OCI-LY7 (cell line): ENCODE results near the gene BCAN. TPM values are rescaled to one million over a fixed set of nuclear protein-coding genes. Genes with fewer than 3 reads are reported as not detected.

ENCODE experiments used
- BruUV-seq: library from RNA; stranded (reverse); fragments of 400-500 nt; replicated peaks from 2 replicates; lab custom pipeline; 2021; lab: Mats Ljungman, UMichigan
- CTCF ChIA-PET: fragments of 300-600 bp; sonication (Branson Sonifier 250); formaldehyde crosslinking; loops from one replicate; lab custom pipeline; 2022; ENCODE audit warnings: antibody characterized with exemption; ENCODE audit not compliant: unreplicated experiment; lab: Charles Lee
- POLR2A ChIA-PET: fragments of 300-600 bp; sonication (Branson Sonifier 250); formaldehyde crosslinking; loops from one replicate; lab custom pipeline; 2022; ENCODE audit warnings: antibody characterized with exemption; lab: Charles Lee
- DNase-seq: peaks from one replicate; pipeline ENCODE4 v3.0.0-alpha.2; 2015; ENCODE audit warnings: low spot score
- H2AFZ ChIP-seq: fragments of 200-600 bp; sonication (generic), shearing (Covaris generic); 2 replicates; pipeline ENCODE4 v1.6.1; 2014; ENCODE audit warnings: mild to moderate bottlenecking, antibody characterized with exemption, low read length, moderate library complexity
- H3K27ac ChIP-seq: fragments of 200-600 bp; sonication (generic); 2 replicates; pipeline ENCODE4 v1.5.1; 2014; ENCODE audit warnings: mixed run types, low read depth, mild to moderate bottlenecking, moderate library complexity, low read length, inconsistent platforms; ENCODE audit not compliant: poor library complexity, severe bottlenecking
- H3K36me3 ChIP-seq: fragments of 200-600 bp; sonication (generic); 2 replicates; pipeline ENCODE4 v1.6.1; 2014; ENCODE audit warnings: mild to moderate bottlenecking, antibody characterized with exemption, low read length, moderate library complexity, mixed read lengths; ENCODE audit not compliant: insufficient read depth
- H3K4me1 ChIP-seq: fragments of 200-600 bp; sonication (generic); 2 replicates; pipeline ENCODE4 v1.5.1; 2014; ENCODE audit warnings: mild to moderate bottlenecking, low read length; ENCODE audit not compliant: insufficient read depth, poor library complexity, severe bottlenecking
- H3K4me2 ChIP-seq: fragments of 200-600 bp; sonication (generic); 2 replicates; pipeline ENCODE4 v1.6.1; 2014; ENCODE audit warnings: mild to moderate bottlenecking, low read length
- H3K4me3 ChIP-seq: fragments of 200-600 bp; sonication (generic); 2 replicates; pipeline ENCODE4 v1.5.1; 2014; ENCODE audit warnings: mild to moderate bottlenecking, low read depth, low read length; ENCODE audit not compliant: poor library complexity, severe bottlenecking
- H3K79me2 ChIP-seq: fragments of 200-600 bp; sonication (generic); 2 replicates; pipeline ENCODE4 v1.6.1; 2016; ENCODE audit warnings: low read depth, mild to moderate bottlenecking, low read length, moderate library complexity, mixed read lengths; ENCODE audit not compliant: insufficient read depth
- H3K9me2 ChIP-seq: fragments of 200-600 bp; sonication (generic); 2 replicates; pipeline ENCODE4 v1.6.1; 2016; ENCODE audit warnings: mild to moderate bottlenecking, low read length, mixed read lengths; ENCODE audit not compliant: insufficient read depth
- H3K9me3 ChIP-seq: fragments of 200-600 bp; sonication (generic); 2 replicates; pipeline ENCODE4 v1.6.1; 2014; ENCODE audit warnings: mild to moderate bottlenecking, mixed run types, low read length, mixed read lengths
- H4K20me1 ChIP-seq: fragments of 200-600 bp; sonication (generic); 2 replicates; pipeline ENCODE4 v1.6.1; 2014; ENCODE audit warnings: mild to moderate bottlenecking, antibody characterized with exemption, low read length, moderate library complexity, mixed read lengths; ENCODE audit not compliant: insufficient read depth
- EZH2phosphoT487 ChIP-seq: fragments of 200-600 bp; sonication (generic); IDR thresholded peaks from 2 replicates; pipeline ENCODE4 v1.6.1; 2018; ENCODE audit warnings: low read depth, borderline replicate concordance, mild to moderate bottlenecking, mixed run types, antibody characterized with exemption, low read length, moderate library complexity, mixed read lengths
- intact Hi-C: fragments of 100-400 bp; cut with micrococcal nuclease; formaldehyde crosslinking; loops from one replicate; pipeline ENCODE4 v1.10.0; 2022; ENCODE audit not compliant: unreplicated experiment
- total RNA-seq, 2 experiments: library from RNA; depleted of rRNA in 1 of 2; stranded (reverse); fragments of >200 nt in 1 of 2; shearing (Covaris generic) in 1 of 2; gene quantifications; 2 replicates each; pipeline ENCODE4 v1.2.3, GENCODE V29; 2014 to 2022
- TF ChIP-seq, protein P1 (sequence below): fragments of 200-600 bp; sonication (generic); conservative IDR thresholded peaks from 2 replicates; pipeline ENCODE4 v1.5.1; 2014; ENCODE audit warnings: mild to moderate bottlenecking, antibody characterized with exemption, low read length, moderate library complexity, mixed read lengths

The BCAN gene
- total RNA-seq, 2 experiments from 2014 or later: not detected

DNA sequence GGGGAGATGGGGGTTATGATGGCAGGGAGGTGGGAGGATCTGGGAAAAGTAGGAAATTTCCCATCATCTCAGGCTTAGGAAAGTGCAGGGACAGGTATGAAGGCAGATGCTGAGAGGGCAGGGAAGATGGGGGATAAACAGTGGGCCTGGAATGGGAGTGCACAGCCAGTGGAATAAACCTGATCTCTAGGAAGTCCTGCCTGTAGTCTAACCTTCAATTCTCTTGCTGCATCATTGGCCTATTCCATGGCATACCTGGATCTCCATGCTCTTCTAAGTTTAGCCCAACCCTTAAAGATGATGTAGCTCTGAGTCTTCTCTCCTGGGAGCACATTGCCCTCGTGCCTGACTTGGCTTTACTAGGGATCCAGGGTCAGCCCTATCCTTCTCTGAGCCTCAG lies 2.7 kb downstream of the BCAN start:
- Histone ChIP-seq H3K27ac (no peak overlapping the region), H3K9me2 (no peaks in the 10 kb centered on the region), H3K9me3 (no peaks in the 10 kb centered on the region), H4K20me1 (no peaks in the 10 kb centered on the region), H3K4me3 (no peak overlapping the region), H3K4me1 (no peaks in the 10 kb centered on the region), H3K4me2 (no peak overlapping the region), H2AFZ (no peak overlapping the region), H3K36me3 (no peaks in the 10 kb centered on the region), H3K79me2 (no peaks in the 10 kb centered on the region)
- POLR2A ChIA-PET: interaction anchor here (1.2 kb wide), 1 partner anchor 17 kb away, joined by 8 read pairs; no protein-coding TSS in a partner anchor
- no peak for DNase-seq
- no peak for TF ChIP-seq EZH2phosphoT487
- TF ChIP-seq, protein P1, sequence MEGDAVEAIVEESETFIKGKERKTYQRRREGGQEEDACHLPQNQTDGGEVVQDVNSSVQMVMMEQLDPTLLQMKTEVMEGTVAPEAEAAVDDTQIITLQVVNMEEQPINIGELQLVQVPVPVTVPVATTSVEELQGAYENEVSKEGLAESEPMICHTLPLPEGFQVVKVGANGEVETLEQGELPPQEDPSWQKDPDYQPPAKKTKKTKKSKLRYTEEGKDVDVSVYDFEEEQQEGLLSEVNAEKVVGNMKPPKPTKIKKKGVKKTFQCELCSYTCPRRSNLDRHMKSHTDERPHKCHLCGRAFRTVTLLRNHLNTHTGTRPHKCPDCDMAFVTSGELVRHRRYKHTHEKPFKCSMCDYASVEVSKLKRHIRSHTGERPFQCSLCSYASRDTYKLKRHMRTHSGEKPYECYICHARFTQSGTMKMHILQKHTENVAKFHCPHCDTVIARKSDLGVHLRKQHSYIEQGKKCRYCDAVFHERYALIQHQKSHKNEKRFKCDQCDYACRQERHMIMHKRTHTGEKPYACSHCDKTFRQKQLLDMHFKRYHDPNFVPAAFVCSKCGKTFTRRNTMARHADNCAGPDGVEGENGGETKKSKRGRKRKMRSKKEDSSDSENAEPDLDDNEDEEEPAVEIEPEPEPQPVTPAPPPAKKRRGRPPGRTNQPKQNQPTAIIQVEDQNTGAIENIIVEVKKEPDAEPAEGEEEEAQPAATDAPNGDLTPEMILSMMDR: no peak
- no TSS peak for BruUV-seq
- intact Hi-C loops: no loop called here
- CTCF ChIA-PET: no interaction called here

DNA sequence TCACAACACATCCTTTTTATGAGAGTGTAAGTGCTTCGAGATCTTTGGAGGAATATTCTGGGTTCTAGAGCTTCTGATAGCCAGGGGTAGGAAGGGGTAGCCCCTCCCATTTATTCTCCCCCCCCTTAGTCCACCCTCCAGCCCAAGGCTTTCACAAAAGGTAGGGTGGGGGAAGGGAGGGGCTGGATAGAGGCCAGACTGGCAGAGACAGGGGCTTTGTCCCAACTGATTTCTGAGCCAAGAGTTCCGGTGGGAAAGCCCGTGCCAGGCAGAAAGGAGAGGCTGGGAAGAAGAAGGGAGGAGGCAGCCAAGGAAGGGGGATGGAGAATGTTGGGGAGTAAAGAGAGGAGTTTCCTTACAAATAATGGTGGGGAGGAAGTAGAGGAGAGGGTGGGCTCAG lies 3.1 kb downstream of the BCAN start:
- no peaks in the 10 kb centered on the region for H3K9me2 ChIP-seq
- ChIA-PET CTCF (interaction anchor here (1.3 kb wide), 1 partner anchor 17 kb away, joined by 4 read pairs; no protein-coding TSS in a partner anchor), POLR2A (interaction anchor here (1.2 kb wide), 1 partner anchor 17 kb away, joined by 8 read pairs; no protein-coding TSS in a partner anchor)
- H3K27ac ChIP-seq: no peak overlapping the region
- H3K4me2 ChIP-seq: no peak overlapping the region
- no peaks in the 10 kb centered on the region for H3K36me3 ChIP-seq
- H2AFZ ChIP-seq: no peak overlapping the region
- no peaks in the 10 kb centered on the region for H4K20me1 ChIP-seq
- intact Hi-C loops: no loop called here
- H3K9me3 ChIP-seq: no peaks in the 10 kb centered on the region
- no peak for DNase-seq
- TF ChIP-seq EZH2phosphoT487: no peak
- TF ChIP-seq, protein P1: no peak
- H3K4me1 ChIP-seq: no peaks in the 10 kb centered on the region
- H3K79me2 ChIP-seq: no peaks in the 10 kb centered on the region
- H3K4me3 ChIP-seq: no peak overlapping the region
- BruUV-seq: no TSS peak

DNA sequence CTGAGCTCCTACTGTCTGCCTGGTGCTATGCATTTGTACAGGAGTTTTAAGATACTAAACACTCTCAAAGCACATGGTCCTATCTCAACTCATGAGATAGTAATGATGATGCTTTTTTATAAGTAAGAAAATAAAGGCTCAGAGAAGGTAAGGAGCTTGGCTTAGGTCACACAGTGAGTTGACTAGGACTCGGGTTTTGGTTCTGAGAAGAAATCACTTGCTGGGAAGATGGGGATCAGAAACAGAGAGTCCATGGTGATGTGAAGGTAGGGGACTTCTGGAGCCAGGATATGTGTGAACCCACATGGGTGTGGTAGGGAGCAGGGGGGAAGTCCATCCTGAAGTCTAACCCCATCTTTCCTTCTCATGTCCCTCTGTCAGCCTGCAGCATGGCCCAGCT lies 3.7 kb downstream of the BCAN start:
- BruUV-seq: no TSS peak
- no peaks in the 10 kb centered on the region for H4K20me1 ChIP-seq
- TF ChIP-seq, protein P1: no peak
- no peak for TF ChIP-seq EZH2phosphoT487

More for the DNA sequence above, 3.7 kb downstream of the BCAN start:
- no peak overlapping the region for H3K4me3 ChIP-seq
- no peak overlapping the region for H3K27ac ChIP-seq
- no peaks in the 10 kb centered on the region for H3K79me2 ChIP-seq
- H3K4me1 ChIP-seq: no peaks in the 10 kb centered on the region
- no peaks in the 10 kb centered on the region for H3K36me3 ChIP-seq
- H3K9me3 ChIP-seq: no peaks in the 10 kb centered on the region
- no peaks in the 10 kb centered on the region for H3K9me2 ChIP-seq
- H3K4me2 ChIP-seq: no peak overlapping the region
- DNase-seq: no peak
- ChIA-PET CTCF (interaction anchor here (1.3 kb wide), 1 partner anchor 18 kb away, joined by 4 read pairs; no protein-coding TSS in a partner anchor), POLR2A (interaction anchor here (1.2 kb wide), 1 partner anchor 18 kb away, joined by 8 read pairs; no protein-coding TSS in a partner anchor)
- no peak overlapping the region for H2AFZ ChIP-seq
- intact Hi-C loops: no loop called here
